ENCODE data around the gene CST1.
"Not testable (repeated sequence)": the region's sequence is repeated elsewhere in the genome, so short reads cannot be mapped to it uniquely, and the experiment has no call there.

Gene CST1

DNA sequence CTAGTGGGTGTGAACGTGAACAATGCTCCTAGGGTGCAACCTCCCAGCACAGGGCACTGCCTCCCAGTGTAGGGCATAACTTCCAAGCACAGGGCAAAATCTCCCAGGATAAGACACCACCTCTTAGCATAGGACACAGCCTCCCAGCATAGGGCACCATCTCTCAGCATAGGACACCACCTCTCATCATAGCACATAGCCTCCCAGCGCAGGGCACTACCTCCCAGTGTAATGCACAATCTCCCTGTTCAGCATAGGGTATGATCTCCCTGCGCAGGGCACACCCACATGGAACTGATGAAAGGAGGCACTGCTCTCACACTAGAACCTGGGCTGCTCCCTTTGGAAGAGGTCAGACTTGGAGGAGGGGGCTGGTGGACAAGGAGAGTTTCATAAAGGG, 21.3 kb upstream of the CST1 start:
- H3K4me3 ChIP-seq (ENCODE audit: low read length), result no peak overlapping the region
- no peak overlapping the region for H3K4me2 ChIP-seq (ENCODE audit: low read length)
- no peaks in the 10 kb centered on the region for H3K4me1 ChIP-seq (ENCODE audit: low read length)
- H3K9me3 ChIP-seq (ENCODE audit: insufficient read depth, low read length), result no peaks in the 10 kb centered on the region
- H3K36me3 ChIP-seq (replicated peaks; ENCODE audit: low read depth, low read length), result no peaks in the 10 kb centered on the region
- TF ChIP-seq CTCF (IDR thresholded peaks at IDR 0.05; ENCODE audit: low read depth, low read length) (no peak), EZH2phosphoT487 (IDR thresholded peaks at IDR 0.05; ENCODE audit: low read depth) (no peak)
- H3K9ac ChIP-seq (ENCODE audit: low read length), result no peak overlapping the region
- no peaks in the 10 kb centered on the region for H3K79me2 ChIP-seq (ENCODE audit: low read length)
- no peaks in the 10 kb centered on the region for H4K20me1 ChIP-seq (ENCODE audit: insufficient read depth, low read length)
- H2AFZ ChIP-seq (ENCODE audit: low read depth, low read length), result no peak overlapping the region
- peaks cover 10% of the 10 kb centered on the region; the same call in 1 of the 2 replicates for H3K27me3 ChIP-seq (ENCODE audit: low read depth, low read length)
- H3K27ac ChIP-seq (ENCODE audit: low read length), result no peak overlapping the region

DNA sequence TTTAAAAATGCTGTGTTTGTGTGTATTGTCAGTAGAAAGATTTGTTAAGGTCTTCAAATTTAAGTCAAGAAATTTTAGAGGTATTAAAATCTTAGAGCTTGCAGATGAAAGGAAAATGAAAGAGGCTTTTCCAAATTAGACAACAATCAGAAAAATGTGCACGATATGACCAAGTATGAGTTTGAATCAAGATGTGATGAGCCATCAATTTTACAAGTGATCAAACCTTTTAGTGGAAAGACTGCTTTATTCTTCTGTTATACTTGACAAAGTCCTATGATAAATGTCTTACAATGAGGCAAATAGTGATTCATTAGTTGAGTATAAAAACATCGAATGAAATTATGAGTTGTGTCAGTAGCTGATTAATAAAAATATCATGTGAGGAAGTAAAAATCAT, 19.6 kb upstream of the CST1 start:
- Histone ChIP-seq H2AFZ (ENCODE audit: low read depth, low read length) (no peak overlapping the region), H3K4me1 (ENCODE audit: low read length) (no peaks in the 10 kb centered on the region), H3K4me3 (ENCODE audit: low read length) (no peak overlapping the region), H3K9me3 (ENCODE audit: insufficient read depth, low read length) (no peaks in the 10 kb centered on the region), H3K27ac (ENCODE audit: low read length) (no peak overlapping the region), H3K4me2 (ENCODE audit: low read length) (no peak overlapping the region), H3K36me3 (replicated peaks; ENCODE audit: low read depth, low read length) (no peaks in the 10 kb centered on the region), H3K79me2 (ENCODE audit: low read length) (no peaks in the 10 kb centered on the region), H3K27me3 (ENCODE audit: low read depth, low read length) (peaks cover 10% of the 10 kb centered on the region; the same call in 1 of the 2 replicates), H4K20me1 (ENCODE audit: insufficient read depth, low read length) (no peaks in the 10 kb centered on the region), H3K9ac (ENCODE audit: low read length) (no peak overlapping the region)
- TF ChIP-seq EZH2phosphoT487 (IDR thresholded peaks at IDR 0.05; ENCODE audit: low read depth) (no peak), CTCF (IDR thresholded peaks at IDR 0.05; ENCODE audit: low read depth, low read length) (no peak)

DNA sequence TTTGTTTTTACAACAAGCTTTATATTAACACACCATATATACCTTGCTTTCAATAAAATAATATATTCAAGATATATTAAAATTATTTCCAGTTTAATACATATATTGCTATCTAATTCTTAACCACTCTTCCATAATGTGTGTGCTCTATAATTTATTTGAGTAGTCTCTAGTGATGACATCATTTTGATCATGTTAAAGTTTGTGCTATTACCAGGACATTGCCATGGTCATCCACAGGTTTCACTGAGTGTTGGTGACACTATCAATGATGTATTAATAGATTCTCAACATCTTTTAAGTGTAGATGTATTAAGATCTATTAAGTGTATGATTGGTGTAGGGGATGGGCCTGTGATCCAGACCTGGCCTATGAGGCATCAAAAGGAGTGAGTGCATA, 17.8 kb upstream of the CST1 start:
- not testable (repeated sequence) for H3K9me3 ChIP-seq (ENCODE audit: insufficient read depth, low read length)

DNA sequence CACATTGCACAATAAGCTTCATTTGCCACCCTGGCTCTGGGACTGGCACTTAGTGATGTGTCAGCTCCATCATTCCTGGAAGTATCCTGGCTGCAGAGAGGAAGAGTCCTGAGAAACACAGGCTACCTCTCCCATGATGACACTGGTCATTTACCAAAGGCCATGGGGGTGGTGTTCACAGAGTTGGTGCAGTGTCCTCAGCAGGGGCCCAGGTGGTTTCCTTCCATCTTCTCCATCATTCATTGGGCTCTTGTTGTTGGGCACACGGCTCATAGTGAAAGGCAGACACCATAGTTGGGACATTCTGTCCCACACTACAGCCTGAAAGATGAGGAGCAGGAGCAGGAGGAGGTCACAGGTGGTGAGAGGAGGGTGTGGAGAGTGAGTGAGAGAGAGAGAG, 15.8 kb upstream of the CST1 start:
- no peak for TF ChIP-seq CTCF (IDR thresholded peaks at IDR 0.05; ENCODE audit: low read depth, low read length)
- Histone ChIP-seq H3K27ac (ENCODE audit: low read length) (no peak overlapping the region), H3K4me1 (ENCODE audit: low read length) (no peaks in the 10 kb centered on the region), H3K36me3 (replicated peaks; ENCODE audit: low read depth, low read length) (no peaks in the 10 kb centered on the region), H4K20me1 (ENCODE audit: insufficient read depth, low read length) (no peaks in the 10 kb centered on the region), H2AFZ (ENCODE audit: low read depth, low read length) (no peak overlapping the region), H3K27me3 (ENCODE audit: low read depth, low read length) (peaks cover 7% of the 10 kb centered on the region; the same call in 1 of the 2 replicates), H3K9ac (ENCODE audit: low read length) (no peak overlapping the region), H3K4me2 (ENCODE audit: low read length) (no peak overlapping the region), H3K4me3 (ENCODE audit: low read length) (no peak overlapping the region), H3K79me2 (ENCODE audit: low read length) (no peaks in the 10 kb centered on the region), H3K9me3 (ENCODE audit: insufficient read depth, low read length) (no peaks in the 10 kb centered on the region)

More for the DNA sequence above, 17.8 kb upstream of the CST1 start:
- peaks cover 10% of the 10 kb centered on the region; the same call in 1 of the 2 replicates for H3K27me3 ChIP-seq (ENCODE audit: low read depth, low read length)
- H3K4me1 ChIP-seq (ENCODE audit: low read length); H4K20me1 ChIP-seq (ENCODE audit: insufficient read depth, low read length); H3K9ac ChIP-seq (ENCODE audit: low read length); H3K4me2 ChIP-seq (ENCODE audit: low read length); H3K27ac ChIP-seq (ENCODE audit: low read length); H3K36me3 ChIP-seq (replicated peaks; ENCODE audit: low read depth, low read length); H3K4me3 ChIP-seq (ENCODE audit: low read length); H3K79me2 ChIP-seq (ENCODE audit: low read length); H2AFZ ChIP-seq (ENCODE audit: low read depth, low read length): not testable (repeated sequence)

GRCh38 chr20:23765578-23765977, 14.8 kb upstream of the CST1 start:
- H3K4me3 ChIP-seq (ENCODE audit: low read length), result no peak overlapping the region
- H3K4me1 ChIP-seq (ENCODE audit: low read length), result no peaks in the 10 kb centered on the region
- H3K79me2 ChIP-seq (ENCODE audit: low read length), result no peaks in the 10 kb centered on the region
- no peak overlapping the region for H3K27ac ChIP-seq (ENCODE audit: low read length)
- no peak for TF ChIP-seq EZH2phosphoT487 (IDR thresholded peaks at IDR 0.05; ENCODE audit: low read depth)
- no peak for TF ChIP-seq CTCF (IDR thresholded peaks at IDR 0.05; ENCODE audit: low read depth, low read length)
- no peaks in the 10 kb centered on the region for H3K36me3 ChIP-seq (replicated peaks; ENCODE audit: low read depth, low read length)
- no peak overlapping the region for H3K9ac ChIP-seq (ENCODE audit: low read length)
- no peaks in the 10 kb centered on the region for H4K20me1 ChIP-seq (ENCODE audit: insufficient read depth, low read length)
- peaks cover 3% of the 10 kb centered on the region; the same call in 1 of the 2 replicates for H3K27me3 ChIP-seq (ENCODE audit: low read depth, low read length)
- no peaks in the 10 kb centered on the region for H3K9me3 ChIP-seq (ENCODE audit: insufficient read depth, low read length)
- no peak overlapping the region for H3K4me2 ChIP-seq (ENCODE audit: low read length)
- no peak overlapping the region for H2AFZ ChIP-seq (ENCODE audit: low read depth, low read length)

DNA sequence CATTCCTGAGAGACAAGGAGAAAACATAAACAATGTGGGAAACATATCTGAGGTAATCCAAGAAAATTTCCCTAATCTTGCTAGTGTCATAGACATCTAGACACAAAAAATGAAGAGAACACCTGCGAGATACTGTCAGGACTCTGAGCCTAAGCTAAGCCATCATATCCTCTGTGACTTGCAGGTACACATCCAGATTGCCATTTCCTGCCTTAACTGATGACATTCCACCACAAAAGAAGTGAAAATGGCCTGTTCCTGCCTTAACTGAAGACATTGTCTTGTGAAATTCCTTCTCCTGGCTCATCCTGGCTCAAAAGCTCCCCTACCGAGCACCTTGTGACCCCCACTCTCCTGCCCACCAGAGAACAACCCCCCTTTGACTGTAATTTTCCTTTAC, 13.9 kb upstream of the CST1 start:
- H3K9me3 ChIP-seq (ENCODE audit: insufficient read depth, low read length); H4K20me1 ChIP-seq (ENCODE audit: insufficient read depth, low read length); H3K79me2 ChIP-seq (ENCODE audit: low read length); H3K27ac ChIP-seq (ENCODE audit: low read length); H2AFZ ChIP-seq (ENCODE audit: low read depth, low read length); H3K9ac ChIP-seq (ENCODE audit: low read length); H3K4me3 ChIP-seq (ENCODE audit: low read length); H3K36me3 ChIP-seq (replicated peaks; ENCODE audit: low read depth, low read length); H3K4me1 ChIP-seq (ENCODE audit: low read length); H3K27me3 ChIP-seq (ENCODE audit: low read depth, low read length); H3K4me2 ChIP-seq (ENCODE audit: low read length): not testable (repeated sequence)

Data from OCI-LY3 (cell line).